HG02798 (cell line): Measurements from ENCODE around the gene FBXW11.
"Not testable (repeated sequence)": the region's sequence is repeated elsewhere in the genome, so short reads cannot be mapped to it uniquely, and the experiment has no call there.

Source experiments
- ATAC-seq: cut with Tn5 transposase; IDR thresholded peaks from one replicate; pipeline ENCODE4 v1.9.1; 2021; ENCODE audit warnings: mild to moderate bottlenecking; ENCODE audit not compliant: unreplicated experiment, poor library complexity

Gene FBXW11

DNA sequence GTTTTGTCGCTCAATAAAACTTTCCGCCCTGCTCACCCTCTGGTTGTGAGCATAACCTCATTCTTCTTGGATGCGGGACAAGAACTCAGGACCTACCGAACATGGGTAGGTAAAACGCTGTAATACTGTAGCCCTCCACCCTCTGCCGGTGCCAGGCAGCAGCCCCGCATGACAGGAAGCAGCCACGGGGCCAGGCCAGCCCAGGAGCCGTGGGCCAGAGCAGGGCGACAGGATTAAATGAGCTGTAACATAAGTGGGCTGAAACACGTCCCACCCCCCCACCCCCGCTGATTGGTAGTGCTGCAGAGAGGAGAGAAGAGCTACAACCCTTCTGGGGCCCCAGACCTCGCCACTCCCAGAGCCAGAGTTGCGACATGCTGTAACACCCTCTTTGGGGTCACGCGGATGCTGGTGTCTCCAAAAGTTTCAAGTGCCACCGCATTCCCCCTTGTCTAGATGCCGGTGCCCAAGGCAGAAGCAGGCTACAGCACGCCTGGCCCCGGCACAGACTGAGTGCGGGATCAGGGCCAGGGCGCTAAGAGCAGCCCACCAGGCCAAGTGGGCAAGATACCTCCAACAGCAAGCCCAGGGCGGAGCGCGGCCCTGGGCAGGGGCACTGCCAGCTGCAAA is 81.8 kb downstream of the FBXW11 start:
- no peak for ATAC-seq

DNA sequence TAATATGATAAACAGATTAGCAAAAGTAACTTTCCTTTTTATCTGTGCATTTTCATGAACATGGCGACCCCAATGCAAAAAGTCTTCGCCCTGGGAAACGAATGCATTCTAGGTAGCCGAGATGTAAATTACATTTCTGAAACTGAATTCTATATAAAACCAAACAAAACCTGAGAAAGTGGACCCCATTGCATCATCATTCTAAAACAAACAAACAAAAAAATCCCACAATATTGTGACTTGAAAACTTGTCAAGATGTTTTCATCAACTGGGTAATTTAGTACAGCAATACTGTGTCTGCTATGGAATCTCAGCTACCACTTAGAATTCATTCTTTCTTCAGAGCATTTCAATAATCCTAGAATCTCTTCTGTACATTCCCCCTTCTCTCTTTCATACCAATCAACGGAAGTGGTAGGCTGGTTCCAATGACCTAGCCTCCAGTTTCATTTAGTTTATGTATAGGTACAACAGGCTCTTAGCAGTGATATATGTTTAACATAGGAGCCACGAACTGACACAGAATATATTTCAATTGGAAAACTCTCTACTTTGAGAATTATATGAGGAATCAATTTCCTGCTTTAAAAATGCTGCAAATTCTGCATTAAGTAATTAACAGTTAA is 85.6 kb downstream of the FBXW11 start:
- ATAC-seq: no peak

DNA sequence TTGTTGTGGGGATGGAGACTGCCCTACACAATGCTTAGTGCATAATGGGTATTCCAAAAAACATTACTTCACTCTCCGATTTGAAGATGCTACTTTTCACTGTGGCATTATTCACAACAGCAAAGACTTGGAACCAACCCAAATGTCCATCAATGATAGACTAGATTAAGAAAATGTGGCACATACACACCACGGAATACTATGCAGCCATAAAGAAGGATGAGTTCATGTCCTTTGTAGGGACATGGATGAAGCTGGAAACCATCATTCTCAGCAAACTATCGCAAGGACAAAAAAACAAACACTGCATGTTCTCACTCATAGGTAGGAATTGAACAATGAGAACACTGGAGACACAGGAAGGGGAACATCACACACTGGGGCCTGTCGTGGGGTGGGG is 90.7 kb downstream of the FBXW11 start:
- ATAC-seq: not testable (repeated sequence)

- no peak for ATAC-seq
Measured at GRCh38 chr5:171914726-171915338, 91.6 kb downstream of the FBXW11 start.

- no peak for ATAC-seq
Measured at GRCh38 chr5:171913987-171914273, 92.5 kb downstream of the FBXW11 start.

DNA sequence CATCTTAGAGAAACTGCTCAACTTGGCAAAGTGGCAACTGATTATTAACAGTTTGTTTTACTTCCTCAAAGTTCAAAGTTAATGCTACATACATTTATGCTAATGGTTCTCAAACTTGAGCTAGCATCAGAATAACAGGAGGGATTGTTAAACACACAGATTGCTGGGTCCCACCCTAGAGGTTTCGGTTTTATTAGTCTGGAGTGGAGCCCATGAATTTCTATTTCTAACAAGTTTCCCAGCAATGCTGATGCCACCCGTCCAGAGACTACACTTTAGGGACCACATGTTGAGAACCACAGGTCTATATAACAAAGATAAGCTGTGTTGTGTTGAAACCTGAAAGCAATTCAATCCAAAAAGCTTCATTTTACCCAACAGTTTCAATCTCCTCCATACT is 95.3 kb downstream of the FBXW11 start:
- no peak for ATAC-seq

DNA sequence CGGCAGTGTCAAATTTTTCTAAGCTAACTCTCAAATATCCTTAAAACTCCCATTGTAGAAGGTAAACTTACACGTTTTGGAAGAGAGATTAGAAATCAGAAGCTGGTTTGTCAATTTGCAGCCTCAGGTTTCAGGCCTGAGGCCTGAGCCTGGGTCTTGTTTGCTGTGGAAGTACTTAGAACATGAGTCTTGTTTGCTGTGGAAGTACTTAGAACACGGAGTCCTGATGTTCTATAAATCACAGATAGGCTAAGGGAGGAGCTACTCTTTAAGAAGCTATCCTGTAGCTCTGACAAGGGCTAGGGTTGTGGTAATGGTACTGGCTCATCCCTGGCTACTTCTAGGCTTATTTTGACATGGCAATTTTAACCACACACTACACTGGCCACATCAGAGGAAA is 97.8 kb downstream of the FBXW11 start:
- ATAC-seq: no peak

DNA sequence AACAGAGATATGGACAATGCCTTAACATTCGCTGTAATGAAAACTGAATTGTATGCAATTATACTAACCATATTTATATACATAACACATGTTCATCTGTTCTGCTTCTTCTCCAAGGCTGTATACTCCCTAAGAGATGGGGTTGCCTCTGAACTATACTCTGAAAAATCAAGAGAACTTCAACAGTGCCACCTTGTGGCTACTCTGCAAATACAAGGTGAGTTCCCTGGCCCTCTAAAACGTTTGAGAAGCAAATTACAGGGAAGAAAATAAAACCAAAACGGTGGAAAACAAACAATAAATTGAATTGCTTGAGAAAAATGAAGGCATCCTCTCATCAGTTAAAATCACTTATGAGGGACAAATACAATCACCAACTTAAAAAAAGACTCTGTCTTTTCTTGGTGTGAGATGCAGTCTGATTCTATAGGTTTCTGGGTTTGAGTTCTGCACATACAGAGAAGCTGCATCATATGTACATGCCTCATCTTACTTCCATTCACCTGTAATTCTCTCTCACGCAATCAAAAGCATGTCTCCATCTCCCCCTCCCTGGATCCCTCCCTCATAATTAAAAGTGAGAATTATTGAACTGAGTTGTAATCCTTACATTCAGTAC is 98.6 kb downstream of the FBXW11 start:
- peak; percentile 71 for ATAC-seq

- ATAC-seq: no peak
Measured at GRCh38 chr5:171906703-171907590, 99.5 kb downstream of the FBXW11 start.

GRCh38 chr5:171906066-171906570 is 100.3 kb downstream of the FBXW11 start:
- ATAC-seq: no peak

DNA sequence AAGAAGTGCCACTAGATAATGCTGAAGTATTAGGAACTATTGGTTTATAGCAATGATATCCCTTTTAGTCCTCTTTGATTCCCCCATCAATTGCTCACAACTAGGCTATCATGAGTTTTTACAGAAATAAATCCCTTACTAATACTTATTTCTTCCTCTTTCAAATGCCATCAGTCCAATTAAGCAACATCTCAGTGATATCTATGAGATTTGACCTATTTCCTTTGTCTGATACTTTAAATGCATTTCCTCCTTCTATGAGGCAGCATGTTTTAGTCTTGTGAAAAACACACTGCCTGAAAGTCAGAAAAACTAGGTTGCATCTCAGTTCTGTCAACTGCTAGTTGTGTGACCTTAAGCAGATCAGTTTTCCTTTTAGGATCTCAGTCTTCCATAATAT is 101.6 kb downstream of the FBXW11 start:
- ATAC-seq: no peak

DNA sequence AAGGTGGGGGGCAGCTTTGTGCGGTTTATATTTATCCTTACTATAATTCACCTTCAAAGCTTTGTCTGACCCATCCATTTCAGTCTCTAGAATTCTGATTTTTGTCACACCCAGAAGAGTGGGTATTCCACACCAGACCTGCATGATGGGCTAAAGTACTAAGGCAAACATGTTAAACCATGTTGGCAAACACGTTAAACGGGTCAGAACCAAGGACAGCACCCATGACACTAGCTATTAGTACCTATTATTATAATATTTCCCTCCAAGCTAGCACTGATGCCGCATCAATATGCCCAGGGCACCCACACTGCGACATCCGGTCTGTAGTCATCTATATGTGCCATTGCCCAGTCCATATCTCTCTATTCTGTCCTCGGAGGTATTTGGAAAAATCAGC is 104.7 kb downstream of the FBXW11 start:
- ATAC-seq: no peak

- ATAC-seq: no peak
Measured at GRCh38 chr5:171899792-171900191, 106.6 kb downstream of the FBXW11 start.

DNA sequence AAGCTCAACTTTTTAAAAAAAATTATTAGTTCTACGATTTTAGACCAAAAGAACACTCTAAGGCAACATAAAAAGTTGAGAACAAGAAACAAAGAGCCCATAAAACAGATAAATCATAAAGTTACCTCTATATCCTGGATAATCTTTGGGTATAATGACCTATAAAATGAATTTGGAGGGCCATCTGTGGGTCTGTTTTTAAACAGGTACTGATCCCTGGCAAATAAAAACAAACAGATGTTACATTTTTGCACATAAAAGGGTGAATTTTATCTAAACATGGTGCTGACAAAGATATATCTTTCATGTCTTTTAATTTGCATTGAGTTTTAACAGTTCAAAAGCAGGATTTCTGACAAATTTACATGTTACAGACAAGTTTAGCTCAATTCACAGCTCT is 107.6 kb downstream of the FBXW11 start:
- ATAC-seq: no peak

- no peak for ATAC-seq
Measured at GRCh38 chr5:171898386-171898785, 108.1 kb downstream of the FBXW11 start.

GRCh38 chr5:171897231-171897630 is 109.2 kb downstream of the FBXW11 start:
- ATAC-seq: no peak

GRCh38 chr5:171895081-171895480 is 111.4 kb downstream of the FBXW11 start:
- ATAC-seq: no peak

- no peak for ATAC-seq
Measured at GRCh38 chr5:171893290-171893886, 113.0 kb downstream of the FBXW11 start.

GRCh38 chr5:171891595-171891994 is 114.8 kb downstream of the FBXW11 start:
- no peak for ATAC-seq

DNA sequence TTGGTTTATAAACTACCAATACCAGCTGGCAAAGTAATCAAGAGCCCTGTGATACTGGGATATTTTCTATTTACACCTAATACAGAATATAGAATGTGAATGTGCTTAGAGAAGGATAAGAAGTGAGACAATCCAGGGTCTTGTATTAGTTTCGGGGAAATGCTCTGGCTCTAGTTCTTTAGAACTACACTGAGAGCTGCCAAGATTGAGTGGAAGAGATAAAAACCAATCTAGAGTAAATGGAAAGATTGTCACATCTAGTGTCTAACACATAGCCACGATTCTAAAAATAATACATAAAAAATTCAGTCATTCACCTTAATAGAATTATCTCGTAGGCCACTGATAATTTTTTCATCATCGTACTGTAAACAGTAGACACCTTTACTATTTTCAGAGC is 115.3 kb downstream of the FBXW11 start:
- no peak for ATAC-seq
